Measurements from ENCODE around the gene KREMEN2.

KREMEN2 gene

GRCh38 chr16:2937170-2937569, 26.9 kb upstream of the KREMEN2 start:
- Histone ChIP-seq H2AFZ (ENCODE audit: low read depth, low read length, severe bottlenecking) (no peak overlapping the region), H3K27me3 (ENCODE audit: low read length) (no peaks in the 10 kb centered on the region), H3K9me2 (replicated peaks; ENCODE audit: insufficient read depth, low read length) (no peaks in the 10 kb centered on the region), H3K4me2 (ENCODE audit: low read depth, low read length, poor library complexity, severe bottlenecking) (no peak overlapping the region), H3K4me3 (ENCODE audit: insufficient read depth, low read length, poor library complexity, severe bottlenecking) (no peak overlapping the region), H4K20me1 (ENCODE audit: low read depth, low read length) (no peaks in the 10 kb centered on the region), H3K79me2 (ENCODE audit: insufficient read depth, low read length) (no peaks in the 10 kb centered on the region), H3K9ac (ENCODE audit: low read length) (no peak overlapping the region), H3K36me3 (ENCODE audit: low read length) (no peaks in the 10 kb centered on the region), H3K27ac (ENCODE audit: low read depth, low read length) (no peak overlapping the region), H3F3A (ENCODE audit: insufficient read depth) (no peaks in the 10 kb centered on the region), H3K9me3 (ENCODE audit: insufficient read depth, low read length) (no peaks in the 10 kb centered on the region)
- TF ChIP-seq EZH2phosphoT487 (conservative IDR thresholded peaks at IDR 0.05; ENCODE audit: low read length) = no peak
- TF ChIP-seq CTCF (IDR thresholded peaks at IDR 0.05; ENCODE audit: insufficient read depth, low read length, poor library complexity, severe bottlenecking) = no peak

GRCh38 chr16:2938206-2938605, 25.9 kb upstream of the KREMEN2 start:
- Histone ChIP-seq H3K9me2 (replicated peaks; ENCODE audit: insufficient read depth, low read length) (no peaks in the 10 kb centered on the region), H3K79me2 (ENCODE audit: insufficient read depth, low read length) (no peaks in the 10 kb centered on the region), H3K27ac (ENCODE audit: low read depth, low read length) (no peak overlapping the region), H3K9me3 (ENCODE audit: insufficient read depth, low read length) (no peaks in the 10 kb centered on the region), H3K36me3 (ENCODE audit: low read length) (no peaks in the 10 kb centered on the region), H3K9ac (ENCODE audit: low read length) (no peak overlapping the region), H3K27me3 (ENCODE audit: low read length) (no peaks in the 10 kb centered on the region), H3F3A (ENCODE audit: insufficient read depth) (no peaks in the 10 kb centered on the region), H3K4me3 (ENCODE audit: insufficient read depth, low read length, poor library complexity, severe bottlenecking) (no peak overlapping the region), H4K20me1 (ENCODE audit: low read depth, low read length) (no peaks in the 10 kb centered on the region), H2AFZ (ENCODE audit: low read depth, low read length, severe bottlenecking) (no peak overlapping the region), H3K4me2 (ENCODE audit: low read depth, low read length, poor library complexity, severe bottlenecking) (no peak overlapping the region)
- TF ChIP-seq CTCF (IDR thresholded peaks at IDR 0.05; ENCODE audit: insufficient read depth, low read length, poor library complexity, severe bottlenecking) = no peak
- no peak for TF ChIP-seq EZH2phosphoT487 (conservative IDR thresholded peaks at IDR 0.05; ENCODE audit: low read length)

- no peak overlapping the region for H3K27ac ChIP-seq (ENCODE audit: low read depth, low read length)
- no peaks in the 10 kb centered on the region for H3K9me2 ChIP-seq (replicated peaks; ENCODE audit: insufficient read depth, low read length)
- H2AFZ ChIP-seq (ENCODE audit: low read depth, low read length, severe bottlenecking) = no peak overlapping the region
- H3K9ac ChIP-seq (ENCODE audit: low read length) = no peak overlapping the region
- H3K36me3 ChIP-seq (ENCODE audit: low read length) = no peaks in the 10 kb centered on the region
- H3K4me3 ChIP-seq (ENCODE audit: insufficient read depth, low read length, poor library complexity, severe bottlenecking) = no peak overlapping the region
- no peaks in the 10 kb centered on the region for H4K20me1 ChIP-seq (ENCODE audit: low read depth, low read length)
- no peaks in the 10 kb centered on the region for H3K9me3 ChIP-seq (ENCODE audit: insufficient read depth, low read length)
- H3F3A ChIP-seq (ENCODE audit: insufficient read depth) = no peaks in the 10 kb centered on the region
- H3K79me2 ChIP-seq (ENCODE audit: insufficient read depth, low read length) = no peaks in the 10 kb centered on the region
- no peaks in the 10 kb centered on the region for H3K27me3 ChIP-seq (ENCODE audit: low read length)
- no peak overlapping the region for H3K4me2 ChIP-seq (ENCODE audit: low read depth, low read length, poor library complexity, severe bottlenecking)
- no peak for TF ChIP-seq CTCF (IDR thresholded peaks at IDR 0.05; ENCODE audit: insufficient read depth, low read length, poor library complexity, severe bottlenecking)
- TF ChIP-seq EZH2phosphoT487 (conservative IDR thresholded peaks at IDR 0.05; ENCODE audit: low read length) = no peak
Observed at GRCh38 chr16:2939968-2940367, 24.1 kb upstream of the KREMEN2 start.
